Measurements from ENCODE around the gene AKIRIN1. TPM values are rescaled to one million over a fixed set of nuclear protein-coding genes. Genes with fewer than 3 reads are reported as not detected.
A peak's percentile ranks its signal among the peaks of the same experiment; 100 is the strongest.
"Not testable (repeated sequence)": the region's sequence is repeated elsewhere in the genome, so short reads cannot be mapped to it uniquely, and the experiment has no call there.

AKIRIN1 gene
- total RNA-seq, 5 donors from 2014 or later (not counting 1 experiment from before 2014, with no cell fraction given) = 62.7 to 79.8 (median 72.7) TPM

GRCh38 chr1:39006726-39007645 is 15.9 kb downstream of the AKIRIN1 start:
- H3K4me3 Mint-ChIP-seq = no peak overlapping the region
- Histone ChIP-seq H3K36me3 (ENCODE audit: control insufficient read depth in 2 of 2, extremely low read depth in 1 of 2, insufficient read depth in 1 of 2, low read length in 1 of 2) (peaks cover 8 to 57% of the 10 kb centered on the region in 2 donors), H3K4me3 (ENCODE audit: control insufficient read depth in 1 of 2, extremely low read depth in 1 of 2, low read length in 1 of 2) (no peak overlapping the region), H3K27ac (ENCODE audit: low read length) (peak overlapping the region; percentile 3), H3K27me3 (replicated peaks in 1 of 2; ENCODE audit: control insufficient read depth in 2 of 2, extremely low read depth in 1 of 2, insufficient read depth in 2 of 2, low read length in 1 of 2) (no peaks in the 10 kb centered on the region), H3K9me3 (no peaks in the 10 kb centered on the region), H3K4me1 (ENCODE audit: control insufficient read depth in 1 of 2, extremely low read depth in 1 of 2, insufficient read depth in 2 of 2, low read length in 2 of 2) (no peaks in the 10 kb centered on the region)
- no peaks in the 10 kb centered on the region for H3K9me3 Mint-ChIP-seq
- DNase-seq (no peak), ATAC-seq (replicated peaks in 1 of 4) (no peak)
- CTCF ChIA-PET = interaction anchor here in 1 of 2 donors (0.7 kb wide), 1 partner anchor 9 kb away, joined by 5 read pairs; no protein-coding TSS in a partner anchor
- H3K27ac Mint-ChIP-seq = peak overlapping the region; percentile 32 to 48
- POLR2A ChIA-PET = interaction anchor here in 1 of 2 donors (0.5 to 0.6 kb wide), 3 partner anchors 447 to 1069 kb away, joined by 3 to 5 read pairs (median 3); partner anchors contain the start of gene HPCAL4
- WGBS (ENCODE audit: insufficient coverage) = no CpG with 5 or more reads among the region's 13 CpGs
- H3K4me1 Mint-ChIP-seq = peaks cover 0 to 12% (median 9%) of the 10 kb centered on the region in 3 donors
- peaks cover 41% of the 10 kb centered on the region for H3K36me3 Mint-ChIP-seq
- H3K27me3 Mint-ChIP-seq = no peaks in the 10 kb centered on the region

- H3K27ac Mint-ChIP-seq; H3K9me3 ChIP-seq; H3K36me3 ChIP-seq (ENCODE audit: control insufficient read depth in 2 of 2, extremely low read depth in 1 of 2, insufficient read depth in 1 of 2, low read length in 1 of 2); ATAC-seq (replicated peaks in 1 of 4); H3K4me3 Mint-ChIP-seq; H3K4me1 ChIP-seq (ENCODE audit: control insufficient read depth in 1 of 2, extremely low read depth in 1 of 2, insufficient read depth in 2 of 2, low read length in 2 of 2); H3K27me3 ChIP-seq (replicated peaks in 1 of 2; ENCODE audit: control insufficient read depth in 2 of 2, extremely low read depth in 1 of 2, insufficient read depth in 2 of 2, low read length in 1 of 2); H3K27me3 Mint-ChIP-seq; H3K27ac ChIP-seq (ENCODE audit: low read length); POLR2A ChIA-PET; CTCF ChIA-PET; H3K4me1 Mint-ChIP-seq; DNase-seq; H3K4me3 ChIP-seq (ENCODE audit: control insufficient read depth in 1 of 2, extremely low read depth in 1 of 2, low read length in 1 of 2); H3K9me3 Mint-ChIP-seq; H3K36me3 Mint-ChIP-seq: not testable (repeated sequence)
- 98% methylated on average over 4 of the region's 8 CpGs for WGBS (ENCODE audit: insufficient coverage)
Observed at GRCh38 chr1:39014956-39015355, 23.9 kb downstream of the AKIRIN1 start.

- Mint-ChIP-seq H3K4me3 (no peak overlapping the region), H3K27ac (no peak overlapping the region), H3K4me1 (peaks cover 0 to 4% (median 0%) of the 10 kb centered on the region in 3 donors), H3K9me3 (no peaks in the 10 kb centered on the region), H3K36me3 (peaks cover 9% of the 10 kb centered on the region), H3K27me3 (no peaks in the 10 kb centered on the region)
- Histone ChIP-seq H3K4me1 (ENCODE audit: control insufficient read depth in 1 of 2, extremely low read depth in 1 of 2, insufficient read depth in 2 of 2, low read length in 2 of 2) (no peaks in the 10 kb centered on the region), H3K4me3 (ENCODE audit: control insufficient read depth in 1 of 2, extremely low read depth in 1 of 2, low read length in 1 of 2) (no peak overlapping the region), H3K27ac (ENCODE audit: low read length) (no peak overlapping the region), H3K9me3 (no peaks in the 10 kb centered on the region), H3K27me3 (replicated peaks in 1 of 2; ENCODE audit: control insufficient read depth in 2 of 2, extremely low read depth in 1 of 2, insufficient read depth in 2 of 2, low read length in 1 of 2) (no peaks in the 10 kb centered on the region), H3K36me3 (ENCODE audit: control insufficient read depth in 2 of 2, extremely low read depth in 1 of 2, insufficient read depth in 1 of 2, low read length in 1 of 2) (no peaks in the 10 kb centered on the region)
- WGBS (ENCODE audit: insufficient coverage) = 80% methylated on average over 3 of the region's 10 CpGs
- ChIA-PET POLR2A (interaction anchor here in 1 of 2 donors (0.6 kb wide), 1 partner anchor 63 kb away, joined by 4 read pairs; no protein-coding TSS in a partner anchor), CTCF (no interaction called here)
- DNase-seq = no peak
- no peak for ATAC-seq (replicated peaks in 1 of 4)
Observed at GRCh38 chr1:39016604-39017171, 25.6 kb downstream of the AKIRIN1 start.

GRCh38 chr1:39017266-39017665 is 26.2 kb downstream of the AKIRIN1 start:
- Mint-ChIP-seq H3K9me3 (no peaks in the 10 kb centered on the region), H3K27me3 (no peaks in the 10 kb centered on the region), H3K4me3 (no peak overlapping the region), H3K4me1 (peaks cover 0 to 4% (median 0%) of the 10 kb centered on the region in 3 donors), H3K36me3 (peaks cover 4% of the 10 kb centered on the region), H3K27ac (no peak overlapping the region)
- DNase-seq (no peak), ATAC-seq (replicated peaks in 1 of 4) (no peak)
- Histone ChIP-seq H3K36me3 (ENCODE audit: control insufficient read depth in 2 of 2, extremely low read depth in 1 of 2, insufficient read depth in 1 of 2, low read length in 1 of 2) (no peaks in the 10 kb centered on the region), H3K27me3 (replicated peaks in 1 of 2; ENCODE audit: control insufficient read depth in 2 of 2, extremely low read depth in 1 of 2, insufficient read depth in 2 of 2, low read length in 1 of 2) (no peaks in the 10 kb centered on the region), H3K9me3 (no peaks in the 10 kb centered on the region), H3K4me3 (ENCODE audit: control insufficient read depth in 1 of 2, extremely low read depth in 1 of 2, low read length in 1 of 2) (no peak overlapping the region), H3K27ac (ENCODE audit: low read length) (no peak overlapping the region), H3K4me1 (ENCODE audit: control insufficient read depth in 1 of 2, extremely low read depth in 1 of 2, insufficient read depth in 2 of 2, low read length in 2 of 2) (no peaks in the 10 kb centered on the region)
- WGBS (ENCODE audit: insufficient coverage) = 88% methylated on average over 5 of the region's 5 CpGs
- ChIA-PET CTCF (no interaction called here), POLR2A (interaction anchor here in 1 of 2 donors (0.6 kb wide), 1 partner anchor 64 kb away, joined by 4 read pairs; no protein-coding TSS in a partner anchor)

GRCh38 chr1:39020494-39020893 is 29.4 kb downstream of the AKIRIN1 start:
- H3K36me3 ChIP-seq (ENCODE audit: control insufficient read depth in 2 of 2, extremely low read depth in 1 of 2, insufficient read depth in 1 of 2, low read length in 1 of 2); H3K4me1 Mint-ChIP-seq; ATAC-seq (replicated peaks in 1 of 4); H3K27me3 ChIP-seq (replicated peaks in 1 of 2; ENCODE audit: control insufficient read depth in 2 of 2, extremely low read depth in 1 of 2, insufficient read depth in 2 of 2, low read length in 1 of 2); H3K9me3 Mint-ChIP-seq; DNase-seq; H3K9me3 ChIP-seq; H3K27ac ChIP-seq (ENCODE audit: low read length); POLR2A ChIA-PET; H3K27ac Mint-ChIP-seq; H3K27me3 Mint-ChIP-seq; CTCF ChIA-PET; H3K36me3 Mint-ChIP-seq; H3K4me3 Mint-ChIP-seq; H3K4me1 ChIP-seq (ENCODE audit: control insufficient read depth in 1 of 2, extremely low read depth in 1 of 2, insufficient read depth in 2 of 2, low read length in 2 of 2); H3K4me3 ChIP-seq (ENCODE audit: control insufficient read depth in 1 of 2, extremely low read depth in 1 of 2, low read length in 1 of 2): not testable (repeated sequence)
- WGBS (ENCODE audit: insufficient coverage) = no CpG with 5 or more reads among the region's 1 CpG

GRCh38 chr1:39021426-39021825 is 30.4 kb downstream of the AKIRIN1 start:
- 67% methylated on average over 1 of the region's 1 CpG for WGBS (ENCODE audit: insufficient coverage)
- H3K27me3 Mint-ChIP-seq = no peaks in the 10 kb centered on the region

More at GRCh38 chr1:39021426-39021825, 30.4 kb downstream of the AKIRIN1 start:
- ATAC-seq (replicated peaks in 1 of 4) = no peak
- Histone ChIP-seq H3K27ac (ENCODE audit: low read length) (no peak overlapping the region), H3K4me1 (ENCODE audit: control insufficient read depth in 1 of 2, extremely low read depth in 1 of 2, insufficient read depth in 2 of 2, low read length in 2 of 2) (peaks cover 4 to 9% of the 10 kb centered on the region in 2 experiments), H3K36me3 (ENCODE audit: control insufficient read depth in 2 of 2, extremely low read depth in 1 of 2, insufficient read depth in 1 of 2, low read length in 1 of 2) (no peaks in the 10 kb centered on the region), H3K4me3 (ENCODE audit: control insufficient read depth in 1 of 2, extremely low read depth in 1 of 2, low read length in 1 of 2) (no peak overlapping the region), H3K9me3 (no peaks in the 10 kb centered on the region), H3K27me3 (replicated peaks in 1 of 2; ENCODE audit: control insufficient read depth in 2 of 2, extremely low read depth in 1 of 2, insufficient read depth in 2 of 2, low read length in 1 of 2) (no peaks in the 10 kb centered on the region)
- H3K9me3 Mint-ChIP-seq = no peaks in the 10 kb centered on the region
- ChIA-PET CTCF (no interaction called here), POLR2A (interaction anchor here in 1 of 2 donors (0.6 kb wide), 1 partner anchor 12 kb away, joined by 3 read pairs; no protein-coding TSS in a partner anchor)
- no peak for DNase-seq
- peaks cover 9 to 13% (median 12%) of the 10 kb centered on the region in 3 donors for H3K4me1 Mint-ChIP-seq
- H3K36me3 Mint-ChIP-seq = no peaks in the 10 kb centered on the region
- H3K27ac Mint-ChIP-seq = no peak overlapping the region
- no peak overlapping the region for H3K4me3 Mint-ChIP-seq

Measured in T-cell (primary cell).